ENCODE data around the gene DPH2. TPM values are rescaled to one million over a fixed set of nuclear protein-coding genes. Genes with fewer than 3 reads are reported as not detected.

DPH2 gene
- polyA plus RNA-seq, 3 donors, result 13.0 to 23.6 (median 14.1) TPM

DNA sequence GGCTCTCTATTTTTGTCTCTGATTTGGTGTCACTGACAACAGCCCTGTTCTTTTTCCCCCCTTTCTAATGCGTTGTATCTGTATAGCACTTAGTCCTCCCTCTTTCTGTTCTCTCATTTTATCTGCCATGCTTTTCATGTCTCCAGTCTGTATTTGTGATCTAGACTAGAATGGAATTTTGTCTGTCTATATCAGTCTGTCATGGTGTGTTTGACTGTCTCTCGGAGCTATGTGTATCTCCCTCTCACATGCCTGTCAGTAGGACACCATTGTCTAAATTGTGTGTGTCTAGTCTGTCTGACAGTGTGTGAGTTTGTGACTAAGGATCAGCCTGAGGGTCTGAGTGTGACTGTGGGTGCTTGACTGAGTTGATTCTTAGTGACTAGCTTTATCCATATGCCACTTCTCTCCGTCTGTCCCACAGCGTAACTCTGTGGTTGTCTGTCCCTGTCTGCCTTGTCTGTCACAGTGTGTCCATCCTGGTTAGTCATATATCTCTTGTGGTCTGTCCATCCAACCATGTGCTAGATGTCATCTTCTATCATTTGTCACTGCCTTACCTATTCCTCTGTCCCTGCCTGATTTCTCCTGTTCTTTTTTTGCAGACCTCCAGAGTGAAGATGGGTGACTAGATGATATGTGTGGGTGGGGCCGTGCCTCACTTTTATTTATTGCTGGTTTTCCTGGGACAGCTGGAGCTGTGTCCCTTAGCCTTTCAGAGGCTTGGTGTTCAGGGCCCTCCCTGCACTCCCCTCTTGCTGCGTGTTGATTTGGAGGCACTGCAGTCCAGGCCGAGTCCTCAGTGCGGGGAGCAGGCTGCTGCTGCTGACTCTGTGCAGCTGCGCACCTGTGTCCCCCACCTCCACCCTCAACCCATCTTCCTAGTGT is 7.8 kb downstream of the DPH2 start:
- Mint-ChIP-seq H3K36me3 (peaks cover 31 to 32% of the 10 kb centered on the region in 2 donors), H3K9me3 (peaks cover 0 to 1% (median 0%) of the 10 kb centered on the region in 7 donors), H3K27me3 (ENCODE audit: low read depth in 3 of 3) (peaks cover 4 to 8% (median 6%) of the 10 kb centered on the region in 3 donors), H3K4me1 (peaks cover 59% of the 10 kb centered on the region), H3K27ac (peak overlapping the region; percentile 50 to 75 (median 66)), H3K4me3 (peak overlapping the region; percentile 89 to 99)
- H3K27me3 ChIP-seq (ENCODE audit: control insufficient read depth in 2 of 2, insufficient read depth in 2 of 2, low read length in 2 of 2), result no peaks in the 10 kb centered on the region
- 84% methylated on average over 3 of the region's 9 CpGs for WGBS (ENCODE audit: insufficient coverage)
- H3K79me2 ChIP-seq (ENCODE audit: insufficient read depth, low read length), result peaks cover 35% of the 10 kb centered on the region
- peak in 2 of 3 donors; percentile 24 to 33 for DNase-seq
- H3K36me3 ChIP-seq (replicated peaks in 1 of 2; ENCODE audit: control insufficient read depth in 1 of 2, insufficient read depth in 2 of 2, low read length in 2 of 2), result peaks cover 19 to 28% of the 10 kb centered on the region in 2 donors
- no peaks in the 10 kb centered on the region for H3K9me3 ChIP-seq (replicated peaks in 1 of 2; ENCODE audit: control insufficient read depth in 1 of 2, insufficient read depth in 1 of 2, low read length in 2 of 2)
- H3K27ac ChIP-seq (ENCODE audit: low read depth in 1 of 2, low read length in 2 of 2), result peak overlapping the region in 1 of 2 donors; percentile 46
- TF ChIP-seq, protein P1, sequence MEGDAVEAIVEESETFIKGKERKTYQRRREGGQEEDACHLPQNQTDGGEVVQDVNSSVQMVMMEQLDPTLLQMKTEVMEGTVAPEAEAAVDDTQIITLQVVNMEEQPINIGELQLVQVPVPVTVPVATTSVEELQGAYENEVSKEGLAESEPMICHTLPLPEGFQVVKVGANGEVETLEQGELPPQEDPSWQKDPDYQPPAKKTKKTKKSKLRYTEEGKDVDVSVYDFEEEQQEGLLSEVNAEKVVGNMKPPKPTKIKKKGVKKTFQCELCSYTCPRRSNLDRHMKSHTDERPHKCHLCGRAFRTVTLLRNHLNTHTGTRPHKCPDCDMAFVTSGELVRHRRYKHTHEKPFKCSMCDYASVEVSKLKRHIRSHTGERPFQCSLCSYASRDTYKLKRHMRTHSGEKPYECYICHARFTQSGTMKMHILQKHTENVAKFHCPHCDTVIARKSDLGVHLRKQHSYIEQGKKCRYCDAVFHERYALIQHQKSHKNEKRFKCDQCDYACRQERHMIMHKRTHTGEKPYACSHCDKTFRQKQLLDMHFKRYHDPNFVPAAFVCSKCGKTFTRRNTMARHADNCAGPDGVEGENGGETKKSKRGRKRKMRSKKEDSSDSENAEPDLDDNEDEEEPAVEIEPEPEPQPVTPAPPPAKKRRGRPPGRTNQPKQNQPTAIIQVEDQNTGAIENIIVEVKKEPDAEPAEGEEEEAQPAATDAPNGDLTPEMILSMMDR (IDR thresholded peaks at IDR 0.05), result no peak
- H3K4me3 ChIP-seq (replicated peaks in 1 of 3; ENCODE audit: low read depth in 2 of 3, low read length in 3 of 3), result peak overlapping the region in 1 of 3 experiments; percentile 98
- H3K4me2 ChIP-seq (replicated peaks; ENCODE audit: extremely low read depth, low read length, poor library complexity, severe bottlenecking), result peak overlapping the region; percentile 91
- intact Hi-C loops (cut with micrococcal nuclease), result loop anchor here in 1 of 2 donors (10.0 kb wide), 2 partner anchors 323 to 377 kb away; partner anchors contain the start of genes ERI3 and KDM4A
- no peak overlapping the region for H2AFZ ChIP-seq (ENCODE audit: insufficient read depth, low read depth, low read length, poor library complexity, severe bottlenecking)
- peaks cover 47 to 63% of the 10 kb centered on the region in 2 donors for H3K4me1 ChIP-seq (ENCODE audit: control insufficient read depth in 1 of 2, insufficient read depth in 2 of 2, low read length in 2 of 2)
- peak overlapping the region; percentile 34 for H3K9ac ChIP-seq (ENCODE audit: insufficient read depth, low read length, poor library complexity, severe bottlenecking)
- H4K20me1 ChIP-seq (ENCODE audit: insufficient read depth, low read length), result peaks cover 45% of the 10 kb centered on the region

DNA sequence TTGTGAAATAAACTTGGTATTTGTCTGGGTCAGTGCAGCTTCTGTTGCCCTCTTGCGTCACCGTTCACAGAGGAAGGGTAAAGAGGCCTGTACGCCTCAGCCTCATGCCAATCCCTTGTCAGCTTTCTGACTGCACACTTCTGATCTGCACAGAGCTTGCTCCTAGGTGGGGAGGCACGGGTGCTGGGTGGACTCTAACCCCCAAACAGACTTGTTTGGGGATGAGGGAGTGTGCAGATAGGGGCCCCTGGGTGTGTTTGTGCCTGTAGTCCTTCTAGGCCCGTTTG is 8.4 kb downstream of the DPH2 start:
- TF ChIP-seq, protein P1 (IDR thresholded peaks at IDR 0.05), result no peak
- Mint-ChIP-seq H3K27ac (peak overlapping the region in 6 of 7 donors; percentile 28 to 75 (median 54)), H3K9me3 (peaks cover 0 to 1% (median 0%) of the 10 kb centered on the region in 7 donors), H3K36me3 (peaks cover 29 to 31% of the 10 kb centered on the region in 2 donors), H3K4me3 (peak overlapping the region; percentile 83 to 89), H3K4me1 (peaks cover 65% of the 10 kb centered on the region), H3K27me3 (ENCODE audit: low read depth in 3 of 3) (peaks cover 4 to 8% (median 6%) of the 10 kb centered on the region in 3 donors)
- Histone ChIP-seq H3K4me1 (ENCODE audit: control insufficient read depth in 1 of 2, insufficient read depth in 2 of 2, low read length in 2 of 2) (peaks cover 53 to 69% of the 10 kb centered on the region in 2 donors), H3K27ac (ENCODE audit: low read depth in 1 of 2, low read length in 2 of 2) (peak overlapping the region in 1 of 2 donors; percentile 6), H3K79me2 (ENCODE audit: insufficient read depth, low read length) (peaks cover 35% of the 10 kb centered on the region), H2AFZ (ENCODE audit: insufficient read depth, low read depth, low read length, poor library complexity, severe bottlenecking) (no peak overlapping the region), H3K4me2 (replicated peaks; ENCODE audit: extremely low read depth, low read length, poor library complexity, severe bottlenecking) (peak overlapping the region; percentile 91), H3K9me3 (replicated peaks in 1 of 2; ENCODE audit: control insufficient read depth in 1 of 2, insufficient read depth in 1 of 2, low read length in 2 of 2) (no peaks in the 10 kb centered on the region), H3K9ac (ENCODE audit: insufficient read depth, low read length, poor library complexity, severe bottlenecking) (peak overlapping the region; percentile 34), H3K36me3 (replicated peaks in 1 of 2; ENCODE audit: control insufficient read depth in 1 of 2, insufficient read depth in 2 of 2, low read length in 2 of 2) (peaks cover 19 to 25% of the 10 kb centered on the region in 2 donors), H3K27me3 (ENCODE audit: control insufficient read depth in 2 of 2, insufficient read depth in 2 of 2, low read length in 2 of 2) (no peaks in the 10 kb centered on the region), H3K4me3 (replicated peaks in 1 of 3; ENCODE audit: low read depth in 2 of 3, low read length in 3 of 3) (peak overlapping the region in 1 of 3 experiments; percentile 98), H4K20me1 (ENCODE audit: insufficient read depth, low read length) (peaks cover 45% of the 10 kb centered on the region)
- 42% methylated on average over 5 of the region's 5 CpGs for WGBS (ENCODE audit: insufficient coverage)
- intact Hi-C loops (cut with micrococcal nuclease), result loop anchor here in 1 of 2 donors (10.0 kb wide), 2 partner anchors 323 to 377 kb away; partner anchors contain the start of genes ERI3 and KDM4A
- DNase-seq, result no peak
